RCC 7860 (cell line): ENCODE measurements around the gene C11orf24.
"Not testable (repeated sequence)": the region's sequence is repeated elsewhere in the genome, so short reads cannot be mapped to it uniquely, and the experiment has no call there.

ENCODE experiments used
- DNase-seq: peaks from one replicate; pipeline ENCODE4 v3.0.0-alpha.2; 2015; ENCODE audit warnings: low spot score
- FAIRE-seq: peaks from 2 replicates; lab custom pipeline; 2012; peaks lifted over from hg19 to GRCh38; lab: Jason Lieb, UNC

Gene C11orf24

GRCh38 chr11:68300076-68300830 lies 28.5 kb upstream of the C11orf24 start:
- DNase-seq, result no peak
- no peak for FAIRE-seq

GRCh38 chr11:68299517-68299879 lies 27.7 kb upstream of the C11orf24 start:
- FAIRE-seq, DNase-seq: not testable (repeated sequence)

- no peak for DNase-seq
These were observed 27.1 kb upstream of the C11orf24 start for GRCh38 chr11:68298659-68299516.

GRCh38 chr11:68297812-68298658 lies 26.3 kb upstream of the C11orf24 start:
- DNase-seq (peak; percentile 44), FAIRE-seq (no peak)

More at GRCh38 chr11:68298659-68299516, 27.1 kb upstream of the C11orf24 start:
- FAIRE-seq, result no peak

- DNase-seq (no peak), FAIRE-seq (no peak)
These were observed 25.7 kb upstream of the C11orf24 start for GRCh38 chr11:68297494-68297811.

- FAIRE-seq, result no peak
- no peak for DNase-seq
These were observed 25.2 kb upstream of the C11orf24 start for GRCh38 chr11:68297052-68297378.

GRCh38 chr11:68296344-68297051 lies 24.7 kb upstream of the C11orf24 start:
- FAIRE-seq (no peak), DNase-seq (no peak)

- DNase-seq, result no peak
- no peak for FAIRE-seq
These were observed 24.2 kb upstream of the C11orf24 start for GRCh38 chr11:68295940-68296339.

- FAIRE-seq (no peak), DNase-seq (no peak)
These were observed 23.5 kb upstream of the C11orf24 start for GRCh38 chr11:68295271-68295670.

- DNase-seq, result no peak
- FAIRE-seq, result no peak
These were observed 21.9 kb upstream of the C11orf24 start for GRCh38 chr11:68293708-68294107.

- FAIRE-seq (no peak), DNase-seq (no peak)
These were observed 17.7 kb upstream of the C11orf24 start for GRCh38 chr11:68289456-68289855.

- DNase-seq, result no peak
- FAIRE-seq, result no peak
These were observed 15.6 kb upstream of the C11orf24 start for GRCh38 chr11:68287419-68287818.

GRCh38 chr11:68284588-68284987 lies 12.8 kb upstream of the C11orf24 start:
- not testable (repeated sequence) for DNase-seq, FAIRE-seq

- FAIRE-seq (no peak), DNase-seq (no peak)
These were observed 11.1 kb upstream of the C11orf24 start for GRCh38 chr11:68282861-68283230.

GRCh38 chr11:68282141-68282860 lies 10.5 kb upstream of the C11orf24 start:
- no peak for FAIRE-seq
- no peak for DNase-seq

- FAIRE-seq, result no peak
- DNase-seq, result no peak
These were observed 7.9 kb upstream of the C11orf24 start for GRCh38 chr11:68279676-68280075.

GRCh38 chr11:68276861-68277260 lies 5.1 kb upstream of the C11orf24 start:
- FAIRE-seq, result no peak
- no peak for DNase-seq

- FAIRE-seq (no peak), DNase-seq (no peak)
These were observed 4.1 kb upstream of the C11orf24 start for GRCh38 chr11:68275721-68276507.

GRCh38 chr11:68274306-68274705 lies 2.5 kb upstream of the C11orf24 start:
- no peak for DNase-seq
- FAIRE-seq, result no peak
